HL-60 (cell line): ENCODE measurements around the gene MYNN.

Experiments
- DNase-seq, 2 experiments: peaks; one replicate each; pipeline ENCODE4 v3.0.0-alpha.2; 2010 to 2020; ENCODE audit warnings: low read depth in 1 of 2, low spot score in 1 of 2
- H3K27ac ChIP-seq: fragments of 250-450 bp; sonication (Bioruptor Pico); replicated peaks from 2 replicates; pipeline ENCODE4 v1.5.1; 2020; ENCODE audit warnings: mild to moderate bottlenecking, moderate library complexity
- H3K27me3 ChIP-seq: fragments of 250-450 bp; sonication (Bioruptor Pico); 2 replicates; pipeline ENCODE4 v1.5.1; 2021; ENCODE audit warnings: mild to moderate bottlenecking, moderate library complexity; ENCODE audit not compliant: insufficient read depth, poor library complexity, severe bottlenecking
- H3K4me3 ChIP-seq: replicated peaks from 2 replicates; pipeline ENCODE4 v1.5.1; 2011; ENCODE audit warnings: mild to moderate bottlenecking, control low read depth, low read length; ENCODE audit not compliant: insufficient read depth
- GABPA ChIP-seq: IDR thresholded peaks from 2 replicates; pipeline ENCODE4 v1.6.1; 2012; ENCODE audit warnings: low read depth
- POLR2AphosphoS5 ChIP-seq: IDR thresholded peaks from 2 replicates; pipeline ENCODE4 v1.6.1; 2012; ENCODE audit warnings: low read depth
- SPI1 ChIP-seq: IDR thresholded peaks from 2 replicates; pipeline ENCODE4 v1.6.1; 2012; ENCODE audit warnings: low read depth, mild to moderate bottlenecking, borderline replicate concordance
- TF ChIP-seq, protein P1 (sequence below): IDR thresholded peaks from one replicate; pipeline ENCODE4 v1.5.1; 2011; ENCODE audit warnings: low read length, control low read depth, inconsistent platforms; ENCODE audit not compliant: insufficient read depth
- TF ChIP-seq, protein P2 (sequence below): IDR thresholded peaks from 2 replicates; pipeline ENCODE4 v1.6.1; 2012; ENCODE audit warnings: low read depth; ENCODE audit not compliant: insufficient replicate concordance

Gene MYNN

DNA sequence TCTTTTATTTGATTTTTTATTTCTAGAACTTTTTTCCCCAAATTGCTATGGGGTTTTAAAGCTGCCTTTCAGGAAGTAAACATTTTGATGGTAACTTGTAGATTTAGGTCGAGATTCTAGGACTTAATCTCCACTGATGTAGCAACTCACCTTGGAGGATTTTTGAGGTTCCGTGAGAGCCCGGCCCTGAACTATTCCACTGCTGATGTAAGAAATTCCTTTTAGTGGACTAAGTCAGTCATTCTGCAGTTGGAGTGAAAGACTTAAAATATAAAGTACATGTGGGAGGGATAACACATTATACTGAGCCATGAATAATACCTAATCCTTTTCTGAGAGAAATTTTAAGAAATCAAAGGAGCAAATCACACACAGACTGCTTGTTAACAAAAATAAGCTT is 52.1 kb downstream of the MYNN start:
- DNase-seq, result no peak
- no peaks in the 10 kb centered on the region for H3K27me3 ChIP-seq
- no peak overlapping the region for H3K4me3 ChIP-seq
- TF ChIP-seq, protein P1, sequence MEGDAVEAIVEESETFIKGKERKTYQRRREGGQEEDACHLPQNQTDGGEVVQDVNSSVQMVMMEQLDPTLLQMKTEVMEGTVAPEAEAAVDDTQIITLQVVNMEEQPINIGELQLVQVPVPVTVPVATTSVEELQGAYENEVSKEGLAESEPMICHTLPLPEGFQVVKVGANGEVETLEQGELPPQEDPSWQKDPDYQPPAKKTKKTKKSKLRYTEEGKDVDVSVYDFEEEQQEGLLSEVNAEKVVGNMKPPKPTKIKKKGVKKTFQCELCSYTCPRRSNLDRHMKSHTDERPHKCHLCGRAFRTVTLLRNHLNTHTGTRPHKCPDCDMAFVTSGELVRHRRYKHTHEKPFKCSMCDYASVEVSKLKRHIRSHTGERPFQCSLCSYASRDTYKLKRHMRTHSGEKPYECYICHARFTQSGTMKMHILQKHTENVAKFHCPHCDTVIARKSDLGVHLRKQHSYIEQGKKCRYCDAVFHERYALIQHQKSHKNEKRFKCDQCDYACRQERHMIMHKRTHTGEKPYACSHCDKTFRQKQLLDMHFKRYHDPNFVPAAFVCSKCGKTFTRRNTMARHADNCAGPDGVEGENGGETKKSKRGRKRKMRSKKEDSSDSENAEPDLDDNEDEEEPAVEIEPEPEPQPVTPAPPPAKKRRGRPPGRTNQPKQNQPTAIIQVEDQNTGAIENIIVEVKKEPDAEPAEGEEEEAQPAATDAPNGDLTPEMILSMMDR, result no peak
- TF ChIP-seq GABPA, result no peak
- no peak for TF ChIP-seq SPI1
- no peak for TF ChIP-seq POLR2AphosphoS5
- H3K27ac ChIP-seq, result no peak overlapping the region

DNA sequence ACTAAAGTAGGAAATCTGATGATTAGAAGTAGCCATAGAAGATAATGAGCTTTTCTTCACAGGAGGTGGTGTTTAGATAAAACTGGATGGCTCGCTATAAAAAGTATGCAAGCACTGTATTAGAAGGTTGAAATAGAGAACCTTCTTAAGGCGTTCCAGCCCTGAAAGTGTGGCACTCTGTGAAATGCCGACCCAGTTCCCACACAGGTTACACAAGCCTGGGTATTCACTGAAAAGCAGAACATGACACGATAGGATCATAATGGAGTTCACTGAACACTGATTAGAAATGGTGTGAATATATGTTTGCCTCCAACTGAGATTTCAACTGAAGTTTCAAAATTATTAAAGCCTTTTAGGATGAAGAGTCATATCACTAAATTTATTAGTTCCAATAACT is 54.5 kb downstream of the MYNN start:
- H3K27ac ChIP-seq, result no peak overlapping the region
- H3K4me3 ChIP-seq, result no peak overlapping the region
- peak in 1 of 2 experiments; percentile 70 for DNase-seq

DNA sequence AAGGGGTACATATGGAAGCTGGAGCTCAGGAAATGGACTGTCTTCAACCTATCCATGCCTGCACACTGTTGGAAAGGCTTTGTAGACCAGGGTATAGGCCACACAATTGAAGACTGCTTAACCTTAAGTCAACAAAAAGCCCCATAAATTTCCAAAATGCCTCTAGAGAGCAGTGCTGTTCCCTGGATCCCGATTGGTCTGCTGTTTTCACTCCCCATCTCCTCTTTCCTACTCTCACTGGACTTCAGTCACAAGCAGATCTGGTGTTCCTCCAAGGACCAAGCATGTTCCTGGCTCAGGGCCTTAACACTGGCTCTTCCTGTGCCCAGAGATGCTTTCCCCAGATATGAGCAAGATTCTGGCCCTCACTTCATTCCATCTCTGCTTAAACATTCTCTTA is 62.3 kb downstream of the MYNN start:
- no peak for TF ChIP-seq SPI1
- TF ChIP-seq, protein P2, sequence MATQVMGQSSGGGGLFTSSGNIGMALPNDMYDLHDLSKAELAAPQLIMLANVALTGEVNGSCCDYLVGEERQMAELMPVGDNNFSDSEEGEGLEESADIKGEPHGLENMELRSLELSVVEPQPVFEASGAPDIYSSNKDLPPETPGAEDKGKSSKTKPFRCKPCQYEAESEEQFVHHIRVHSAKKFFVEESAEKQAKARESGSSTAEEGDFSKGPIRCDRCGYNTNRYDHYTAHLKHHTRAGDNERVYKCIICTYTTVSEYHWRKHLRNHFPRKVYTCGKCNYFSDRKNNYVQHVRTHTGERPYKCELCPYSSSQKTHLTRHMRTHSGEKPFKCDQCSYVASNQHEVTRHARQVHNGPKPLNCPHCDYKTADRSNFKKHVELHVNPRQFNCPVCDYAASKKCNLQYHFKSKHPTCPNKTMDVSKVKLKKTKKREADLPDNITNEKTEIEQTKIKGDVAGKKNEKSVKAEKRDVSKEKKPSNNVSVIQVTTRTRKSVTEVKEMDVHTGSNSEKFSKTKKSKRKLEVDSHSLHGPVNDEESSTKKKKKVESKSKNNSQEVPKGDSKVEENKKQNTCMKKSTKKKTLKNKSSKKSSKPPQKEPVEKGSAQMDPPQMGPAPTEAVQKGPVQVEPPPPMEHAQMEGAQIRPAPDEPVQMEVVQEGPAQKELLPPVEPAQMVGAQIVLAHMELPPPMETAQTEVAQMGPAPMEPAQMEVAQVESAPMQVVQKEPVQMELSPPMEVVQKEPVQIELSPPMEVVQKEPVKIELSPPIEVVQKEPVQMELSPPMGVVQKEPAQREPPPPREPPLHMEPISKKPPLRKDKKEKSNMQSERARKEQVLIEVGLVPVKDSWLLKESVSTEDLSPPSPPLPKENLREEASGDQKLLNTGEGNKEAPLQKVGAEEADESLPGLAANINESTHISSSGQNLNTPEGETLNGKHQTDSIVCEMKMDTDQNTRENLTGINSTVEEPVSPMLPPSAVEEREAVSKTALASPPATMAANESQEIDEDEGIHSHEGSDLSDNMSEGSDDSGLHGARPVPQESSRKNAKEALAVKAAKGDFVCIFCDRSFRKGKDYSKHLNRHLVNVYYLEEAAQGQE, result no peak
- no peak for TF ChIP-seq POLR2AphosphoS5
- no peak for TF ChIP-seq GABPA
- TF ChIP-seq, protein P1, result no peak
- Histone ChIP-seq H3K27ac (no peak overlapping the region), H3K4me3 (no peak overlapping the region), H3K27me3 (no peaks in the 10 kb centered on the region)
- no peak for DNase-seq

More for the DNA sequence above, 54.5 kb downstream of the MYNN start:
- TF ChIP-seq GABPA (no peak), POLR2AphosphoS5 (no peak), SPI1 (no peak; the same call in 1 of the 2 replicates)
- TF ChIP-seq, protein P2, result no peak
- TF ChIP-seq, protein P1, result no peak
- no peaks in the 10 kb centered on the region for H3K27me3 ChIP-seq
